Activated naive CD8-positive, alpha-beta T cell treated with anti-CD3 and anti-CD28 coated beads for 36 hours (primary cell): ENCODE results near the gene DNAH8. TPM values are rescaled to one million over a fixed set of nuclear protein-coding genes. Genes with fewer than 3 reads are reported as not detected.

ENCODE experiments used
- DNase-seq: peaks from one replicate; pipeline ENCODE4 v3.0.0; 2021
- H3K27ac Mint-ChIP-seq: one replicate; pipeline ENCODE4 v1.8.0; 2022; ENCODE audit warnings: mild to moderate bottlenecking, moderate library complexity, mixed read lengths
- H3K27me3 Mint-ChIP-seq: one replicate; pipeline ENCODE4 v1.8.0; 2022; ENCODE audit warnings: mild to moderate bottlenecking, mixed read lengths
- H3K36me3 Mint-ChIP-seq: one replicate; pipeline ENCODE4 v1.8.0; 2021; ENCODE audit warnings: mild to moderate bottlenecking, mixed read lengths
- H3K4me1 Mint-ChIP-seq: one replicate; pipeline ENCODE4 v1.8.0; 2021; ENCODE audit warnings: mixed read lengths
- H3K4me3 Mint-ChIP-seq: one replicate; pipeline ENCODE4 v1.8.0; 2022; ENCODE audit warnings: mild to moderate bottlenecking, moderate library complexity, mixed read lengths
- H3K9me3 Mint-ChIP-seq: one replicate; pipeline ENCODE4 v1.8.0; 2022; ENCODE audit warnings: mixed read lengths
- total RNA-seq, 2 experiments: library from RNA; stranded (reverse); gene quantifications; one replicate each; pipeline ENCODE4 v1.2.3, GENCODE V29; 2021

The DNAH8 gene
- total RNA-seq, 2 experiments from 2014 or later = 0.08 TPM; not detected in 1

DNA sequence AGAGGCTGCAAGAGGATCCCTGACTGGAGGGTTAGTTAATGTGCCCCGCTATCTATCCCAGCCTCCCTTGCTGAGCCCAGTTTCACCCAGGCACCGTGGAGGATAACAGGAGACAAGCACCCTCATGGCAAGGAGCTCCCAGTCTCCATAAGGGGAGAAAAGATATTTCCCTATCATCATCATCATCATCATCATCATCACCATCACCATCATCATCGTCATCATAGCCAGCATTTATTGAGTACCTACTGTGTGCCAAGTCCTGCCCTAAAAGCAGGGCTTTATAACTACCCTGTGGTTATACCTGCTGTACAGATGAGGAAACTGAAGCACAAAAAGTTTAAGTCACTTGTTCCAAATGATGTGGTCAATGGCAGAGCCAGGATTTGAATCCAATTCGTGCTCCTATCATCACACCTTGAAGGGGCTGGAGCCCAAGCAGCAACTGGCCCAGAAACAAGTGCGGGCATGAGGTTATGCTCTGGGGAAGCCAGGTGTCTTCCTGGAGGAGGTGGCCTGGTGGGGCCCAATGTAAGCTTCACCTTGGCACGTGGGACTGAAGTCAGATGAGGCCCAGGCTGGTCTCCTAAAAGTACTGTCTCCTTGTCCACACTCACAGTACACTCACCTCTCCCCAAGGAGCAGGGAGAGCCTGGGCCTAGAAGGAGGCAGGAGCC, 343.5 kb downstream of the DNAH8 start:
- Mint-ChIP-seq H3K9me3 (no peaks in the 10 kb centered on the region), H3K27me3 (peaks cover 11% of the 10 kb centered on the region), H3K4me1 (no peaks in the 10 kb centered on the region), H3K4me3 (no peak overlapping the region), H3K36me3 (no peaks in the 10 kb centered on the region), H3K27ac (no peak overlapping the region)
- DNase-seq = no peak

DNA sequence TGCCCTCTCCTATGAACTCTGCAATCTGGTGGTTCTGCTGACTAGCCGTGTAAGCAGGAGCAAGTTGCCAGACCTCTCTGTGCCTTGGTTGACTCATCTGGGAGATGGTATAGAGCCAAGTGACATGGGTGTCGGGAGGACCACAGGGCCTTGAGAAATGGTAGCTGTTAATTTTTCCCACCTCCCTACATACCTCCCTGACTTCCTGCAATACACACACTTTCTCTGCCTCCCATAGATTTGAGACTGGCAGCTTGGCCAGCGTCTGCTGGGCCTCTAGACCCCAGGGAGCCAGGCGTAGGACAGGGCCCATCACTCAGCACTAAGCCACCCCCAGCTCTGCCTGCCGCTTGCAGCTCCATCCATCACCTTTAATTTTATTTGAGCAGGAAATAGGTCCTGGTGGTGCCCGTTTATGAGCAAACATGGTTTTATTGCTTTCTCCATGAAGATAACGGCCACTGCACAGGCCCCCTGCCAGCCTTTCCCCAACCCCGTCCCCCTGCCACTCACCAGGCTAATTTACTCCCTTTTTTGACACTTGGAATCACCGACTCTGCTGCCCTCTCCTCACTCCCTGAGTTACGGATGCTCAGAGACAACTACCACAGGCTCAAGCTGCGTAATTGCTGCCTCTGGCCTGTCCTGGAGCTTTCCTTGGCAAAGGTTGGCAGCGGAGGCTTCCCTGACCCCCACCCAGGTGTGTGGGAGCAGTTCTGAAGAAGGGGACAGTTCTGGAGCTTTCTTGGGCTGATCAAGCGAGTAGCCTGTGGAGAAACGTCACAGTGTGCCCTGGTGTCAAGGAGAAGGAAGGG, 344.6 kb downstream of the DNAH8 start:
- no peaks in the 10 kb centered on the region for H3K9me3 Mint-ChIP-seq
- no peak overlapping the region for H3K27ac Mint-ChIP-seq
- DNase-seq = no peak
- no peak overlapping the region for H3K4me3 Mint-ChIP-seq
- H3K27me3 Mint-ChIP-seq = peaks cover 5% of the 10 kb centered on the region
- H3K36me3 Mint-ChIP-seq = no peaks in the 10 kb centered on the region
- H3K4me1 Mint-ChIP-seq = no peaks in the 10 kb centered on the region

DNA sequence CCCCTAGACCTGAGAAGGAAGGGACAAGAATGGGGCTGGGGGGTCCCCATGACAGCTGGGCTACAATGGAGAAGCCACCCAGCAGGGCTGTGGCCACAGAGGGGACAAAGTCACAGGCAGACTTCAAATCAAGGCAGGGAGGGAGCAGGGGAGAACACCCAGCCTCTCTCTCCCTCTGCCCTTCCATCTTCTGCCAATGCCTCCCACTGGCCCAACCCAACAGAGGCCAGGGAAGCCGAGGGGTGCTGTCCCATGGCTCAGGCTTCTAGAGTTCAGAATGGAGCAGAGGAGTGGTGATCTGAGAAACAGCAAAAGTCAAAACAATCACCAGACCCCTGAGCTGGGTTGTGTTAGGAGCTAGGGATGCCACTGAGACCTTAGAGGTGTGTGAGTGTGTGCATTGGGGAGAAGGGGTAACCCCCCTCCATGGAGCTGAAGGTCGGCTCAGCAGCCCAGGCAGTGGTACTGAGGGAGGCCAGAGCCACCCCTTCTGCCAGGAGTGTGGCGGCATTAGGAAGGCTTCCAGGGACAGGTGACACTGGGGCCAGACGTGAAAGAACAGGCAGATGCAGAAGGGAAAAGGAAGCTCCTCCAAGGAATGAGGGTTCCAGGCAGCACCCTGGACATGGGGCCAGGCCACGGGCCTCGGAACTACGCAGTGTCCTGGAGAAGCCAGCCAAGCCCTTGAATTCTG, 345.5 kb downstream of the DNAH8 start:
- DNase-seq = no peak
- H3K4me3 Mint-ChIP-seq = no peak overlapping the region
- no peaks in the 10 kb centered on the region for H3K4me1 Mint-ChIP-seq
- no peaks in the 10 kb centered on the region for H3K9me3 Mint-ChIP-seq
- H3K27me3 Mint-ChIP-seq = peaks cover 9% of the 10 kb centered on the region
- H3K36me3 Mint-ChIP-seq = no peaks in the 10 kb centered on the region
- no peak overlapping the region for H3K27ac Mint-ChIP-seq

DNA sequence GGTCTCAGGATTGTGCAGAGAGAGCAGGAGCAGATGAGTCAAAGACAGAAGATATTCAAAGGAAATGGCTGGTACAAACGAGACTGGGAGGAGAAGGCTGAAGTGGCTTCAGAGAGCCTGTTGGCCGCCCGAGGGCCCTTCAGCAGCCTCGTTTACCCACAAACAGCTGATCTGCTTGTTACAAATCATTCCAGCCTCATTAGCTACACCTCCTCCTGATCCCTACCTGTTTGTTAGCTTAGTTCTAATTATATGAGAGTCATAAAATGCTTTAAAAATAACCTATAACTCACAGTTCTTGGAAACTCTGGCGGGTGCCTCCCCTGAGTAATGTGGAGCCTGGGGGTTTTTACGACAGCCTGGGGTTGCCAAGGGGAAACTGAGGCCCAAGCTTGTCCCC, 346.1 kb downstream of the DNAH8 start:
- Mint-ChIP-seq H3K4me1 (no peaks in the 10 kb centered on the region), H3K27me3 (peaks cover 9% of the 10 kb centered on the region), H3K27ac (no peak overlapping the region), H3K9me3 (no peaks in the 10 kb centered on the region), H3K4me3 (no peak overlapping the region), H3K36me3 (no peaks in the 10 kb centered on the region)
- DNase-seq = no peak

DNA sequence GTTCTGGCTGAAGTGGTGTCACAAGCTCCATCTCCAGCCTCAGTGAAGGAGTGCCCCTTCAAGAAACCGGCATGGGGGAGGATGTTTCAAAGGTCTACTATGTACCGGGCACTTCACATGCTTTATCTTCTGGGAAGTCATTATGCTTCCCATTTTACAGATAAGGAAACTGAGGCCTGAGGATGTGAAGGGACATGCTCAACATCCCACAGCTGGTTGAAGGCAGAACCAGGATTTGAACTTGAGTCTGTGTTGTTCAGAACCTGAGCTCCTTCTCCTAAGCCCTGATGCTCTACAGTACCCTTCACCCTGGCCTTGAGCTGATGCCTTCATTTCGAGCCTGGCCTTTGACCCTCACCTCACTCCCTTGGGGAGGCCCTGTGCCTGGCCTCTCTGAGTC, 346.5 kb downstream of the DNAH8 start:
- Mint-ChIP-seq H3K27me3 (peaks cover 6% of the 10 kb centered on the region), H3K4me3 (no peak overlapping the region), H3K9me3 (no peaks in the 10 kb centered on the region), H3K27ac (no peak overlapping the region), H3K4me1 (no peaks in the 10 kb centered on the region), H3K36me3 (no peaks in the 10 kb centered on the region)
- DNase-seq = no peak

DNA sequence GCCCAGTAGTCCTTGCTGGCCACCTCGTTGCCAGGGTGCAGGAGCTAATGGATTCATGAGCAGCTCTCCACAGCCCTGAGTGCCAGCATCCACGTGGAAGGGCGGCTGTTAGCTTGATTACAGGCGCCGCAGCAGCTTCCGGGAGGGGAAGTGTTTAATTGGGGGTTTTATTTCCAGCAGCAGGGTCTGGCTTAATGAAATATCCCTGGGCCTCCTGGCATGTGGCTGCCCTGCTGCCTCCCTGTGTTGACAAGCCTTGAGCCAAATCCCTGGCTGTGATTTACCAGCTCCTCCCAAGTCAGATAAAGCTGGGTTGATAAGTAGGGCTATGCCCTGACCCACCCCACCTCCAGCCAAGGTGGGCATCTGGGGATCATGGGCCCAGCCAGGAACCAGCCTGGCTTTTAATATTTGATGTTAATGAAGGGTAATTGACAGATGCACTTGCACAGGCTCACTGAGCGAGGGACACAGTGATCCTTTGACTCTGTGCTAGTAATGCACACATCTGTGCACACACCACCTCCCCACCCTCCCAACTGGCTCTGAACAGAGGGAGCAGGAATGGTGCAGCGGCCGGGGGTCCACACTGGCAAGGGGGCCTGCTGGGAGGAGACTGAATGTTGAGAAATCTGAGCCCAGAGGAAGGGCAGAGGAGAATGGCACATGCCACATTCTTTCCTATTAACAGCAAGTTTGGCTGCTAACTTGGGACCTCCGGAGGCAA, 347.1 kb downstream of the DNAH8 start:
- H3K27me3 Mint-ChIP-seq = peaks cover 4% of the 10 kb centered on the region
- no peaks in the 10 kb centered on the region for H3K4me1 Mint-ChIP-seq
- no peaks in the 10 kb centered on the region for H3K36me3 Mint-ChIP-seq
- no peak overlapping the region for H3K4me3 Mint-ChIP-seq
- no peaks in the 10 kb centered on the region for H3K9me3 Mint-ChIP-seq
- DNase-seq = no peak
- H3K27ac Mint-ChIP-seq = no peak overlapping the region

DNA sequence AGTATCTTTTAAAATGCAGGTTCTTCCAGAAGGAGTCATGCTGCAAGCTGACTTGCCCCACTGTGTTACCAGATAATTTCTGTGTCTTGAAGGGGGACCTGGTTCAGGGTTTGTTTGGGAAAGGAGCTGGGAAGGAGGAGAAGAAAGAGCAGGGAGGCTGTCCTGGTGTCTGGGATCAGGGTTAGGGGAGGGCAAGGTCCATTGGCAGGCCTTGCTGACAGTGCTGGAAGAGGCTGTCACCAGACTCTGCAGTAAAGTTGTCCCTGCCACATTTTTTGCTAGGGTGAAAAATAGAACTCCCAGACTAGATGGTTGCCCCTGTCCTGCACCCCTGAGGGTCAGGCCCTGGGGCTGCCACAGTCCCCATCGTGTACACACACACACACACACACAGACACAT, 348.4 kb downstream of the DNAH8 start:
- Mint-ChIP-seq H3K36me3 (no peaks in the 10 kb centered on the region), H3K27ac (no peak overlapping the region), H3K9me3 (no peaks in the 10 kb centered on the region), H3K4me1 (no peaks in the 10 kb centered on the region), H3K27me3 (peaks cover 4% of the 10 kb centered on the region), H3K4me3 (no peak overlapping the region)
- no peak for DNase-seq

DNA sequence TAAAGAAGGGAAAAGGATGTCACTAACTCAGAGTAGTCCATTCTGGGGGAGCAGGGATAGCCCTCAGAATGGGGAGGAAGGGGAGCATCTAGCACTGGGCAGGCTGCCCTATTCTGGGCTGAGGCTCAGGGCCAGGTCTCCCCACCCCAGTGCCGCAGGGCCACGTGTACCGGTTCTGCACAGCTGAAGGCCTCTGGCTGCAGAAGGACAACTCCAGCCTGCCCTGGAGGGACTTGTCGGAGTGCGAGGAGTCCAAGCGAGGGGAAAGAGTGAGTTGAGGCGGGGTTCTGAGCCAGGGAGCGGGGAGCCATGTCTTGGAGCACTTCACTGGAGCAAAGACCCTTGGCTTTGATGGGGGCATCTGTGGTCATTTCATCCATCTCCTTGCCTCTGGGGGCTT, 350.4 kb downstream of the DNAH8 start:
- Mint-ChIP-seq H3K4me1 (no peaks in the 10 kb centered on the region), H3K27me3 (peaks cover 4% of the 10 kb centered on the region), H3K27ac (no peak overlapping the region), H3K36me3 (no peaks in the 10 kb centered on the region), H3K4me3 (no peak overlapping the region), H3K9me3 (peaks cover 1% of the 10 kb centered on the region)
- DNase-seq = no peak

DNA sequence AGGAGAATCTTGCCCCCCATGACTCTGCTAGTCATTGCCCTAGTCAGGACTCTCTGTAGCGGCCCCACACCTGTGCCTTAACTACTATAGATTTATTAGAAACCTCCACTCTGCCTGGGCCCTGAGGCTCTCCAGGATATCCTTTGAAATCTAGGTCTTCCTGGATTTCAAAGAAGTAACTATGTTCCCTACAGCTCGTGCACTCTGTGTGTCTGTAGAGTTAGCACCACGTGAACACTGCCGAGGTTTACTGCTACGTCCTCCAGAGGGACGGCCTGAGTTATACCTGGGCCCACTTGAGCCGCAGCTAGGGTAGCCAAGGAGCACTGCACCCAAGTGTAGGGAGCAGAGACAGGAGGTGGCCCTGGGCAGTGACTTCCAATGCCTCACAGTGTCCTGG, 353.3 kb downstream of the DNAH8 start:
- Mint-ChIP-seq H3K9me3 (peaks cover 1% of the 10 kb centered on the region), H3K27ac (no peak overlapping the region)
- no peak for DNase-seq

DNA sequence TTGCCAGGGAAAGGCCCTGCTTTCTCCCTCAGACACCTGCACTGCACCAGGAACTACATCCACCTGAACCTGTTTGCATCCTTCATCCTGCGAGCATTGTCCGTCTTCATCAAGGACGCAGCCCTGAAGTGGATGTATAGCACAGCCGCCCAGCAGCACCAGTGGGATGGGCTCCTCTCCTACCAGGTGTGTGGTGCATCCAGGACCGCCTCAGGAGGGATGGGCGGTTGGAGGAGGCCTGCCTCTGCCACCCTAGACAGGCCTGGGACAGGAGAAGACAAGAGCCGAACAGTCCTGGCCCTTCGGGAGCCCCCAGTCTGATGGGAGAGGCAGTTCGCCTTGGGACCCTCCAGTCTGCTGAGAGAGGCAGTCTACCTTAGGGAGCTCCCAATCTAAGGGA, 357.7 kb downstream of the DNAH8 start:
- H3K36me3 Mint-ChIP-seq = no peaks in the 10 kb centered on the region
- H3K4me1 Mint-ChIP-seq = peaks cover 6% of the 10 kb centered on the region
- no peak overlapping the region for H3K27ac Mint-ChIP-seq
- no peak overlapping the region for H3K4me3 Mint-ChIP-seq
- peaks cover 1% of the 10 kb centered on the region for H3K9me3 Mint-ChIP-seq
- no peak for DNase-seq
- no peaks in the 10 kb centered on the region for H3K27me3 Mint-ChIP-seq

More for the DNA sequence above, 353.3 kb downstream of the DNAH8 start:
- Mint-ChIP-seq H3K27me3 (peaks cover 4% of the 10 kb centered on the region), H3K36me3 (no peaks in the 10 kb centered on the region), H3K4me3 (no peak overlapping the region), H3K4me1 (no peaks in the 10 kb centered on the region)

DNA sequence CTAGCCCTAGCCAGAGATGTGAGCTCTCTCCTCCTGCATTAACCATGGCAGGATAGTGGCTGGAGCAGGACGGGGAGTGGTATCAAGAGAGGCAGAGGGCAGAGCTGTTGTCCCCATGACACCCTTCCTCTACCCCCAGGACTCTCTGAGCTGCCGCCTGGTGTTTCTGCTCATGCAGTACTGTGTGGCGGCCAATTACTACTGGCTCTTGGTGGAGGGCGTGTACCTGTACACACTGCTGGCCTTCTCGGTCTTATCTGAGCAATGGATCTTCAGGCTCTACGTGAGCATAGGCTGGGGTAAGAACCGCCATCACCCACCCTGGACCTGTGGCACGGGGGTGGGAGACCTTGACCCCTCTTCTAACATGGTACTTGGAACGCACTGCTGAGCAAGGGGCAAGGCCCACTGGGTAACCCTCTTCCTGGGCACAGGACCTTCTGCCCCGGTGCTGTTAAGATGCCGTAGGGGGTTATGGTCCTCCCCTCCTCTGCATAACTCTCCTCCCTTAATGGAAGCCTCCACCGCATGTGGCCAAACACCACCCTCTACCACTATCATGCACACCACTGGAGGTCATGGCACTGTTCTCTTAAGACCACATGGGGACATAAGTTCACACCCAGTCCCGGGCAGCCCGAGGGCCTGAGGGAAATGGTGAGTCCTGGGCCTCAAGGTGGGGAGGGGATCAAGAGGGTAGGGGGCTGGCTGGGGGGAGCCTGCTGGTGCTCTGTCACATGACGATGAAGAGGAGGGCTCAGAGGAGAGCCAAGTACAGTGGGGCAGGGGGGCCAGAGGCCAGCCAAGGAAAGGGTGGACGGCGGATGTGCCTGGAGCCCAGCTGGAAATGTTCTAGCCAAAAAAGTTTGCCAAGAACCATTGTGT, 358.6 kb downstream of the DNAH8 start:
- peaks cover 1% of the 10 kb centered on the region for H3K9me3 Mint-ChIP-seq

DNA sequence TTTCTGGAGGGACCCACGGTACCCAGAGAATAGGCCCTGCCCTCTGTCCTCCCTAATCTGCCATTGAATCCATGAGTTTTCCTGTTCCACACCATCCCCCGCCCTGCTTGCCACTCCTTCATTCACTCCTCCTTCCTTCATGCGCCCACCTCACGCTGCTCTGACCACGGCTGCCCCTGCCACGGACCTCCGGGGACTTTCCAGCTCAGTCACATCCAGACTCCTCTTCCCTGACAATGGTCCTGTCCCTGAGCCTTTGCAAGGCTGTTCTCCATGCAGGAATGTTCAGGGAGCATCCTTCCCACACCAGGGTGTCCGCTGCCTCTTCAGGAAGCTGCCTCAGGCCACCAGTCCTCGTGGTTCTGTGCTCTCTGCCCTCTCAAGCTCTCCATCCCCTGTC, 359.4 kb downstream of the DNAH8 start:
- Mint-ChIP-seq H3K4me3 (no peak overlapping the region), H3K27me3 (no peaks in the 10 kb centered on the region), H3K9me3 (peaks cover 1% of the 10 kb centered on the region), H3K4me1 (peaks cover 6% of the 10 kb centered on the region), H3K36me3 (no peaks in the 10 kb centered on the region), H3K27ac (no peak overlapping the region)
- DNase-seq = no peak

More for the DNA sequence above, 358.6 kb downstream of the DNAH8 start:
- no peak for DNase-seq
- Mint-ChIP-seq H3K27ac (no peak overlapping the region), H3K27me3 (no peaks in the 10 kb centered on the region), H3K4me1 (peaks cover 6% of the 10 kb centered on the region), H3K4me3 (no peak overlapping the region), H3K36me3 (no peaks in the 10 kb centered on the region)

DNA sequence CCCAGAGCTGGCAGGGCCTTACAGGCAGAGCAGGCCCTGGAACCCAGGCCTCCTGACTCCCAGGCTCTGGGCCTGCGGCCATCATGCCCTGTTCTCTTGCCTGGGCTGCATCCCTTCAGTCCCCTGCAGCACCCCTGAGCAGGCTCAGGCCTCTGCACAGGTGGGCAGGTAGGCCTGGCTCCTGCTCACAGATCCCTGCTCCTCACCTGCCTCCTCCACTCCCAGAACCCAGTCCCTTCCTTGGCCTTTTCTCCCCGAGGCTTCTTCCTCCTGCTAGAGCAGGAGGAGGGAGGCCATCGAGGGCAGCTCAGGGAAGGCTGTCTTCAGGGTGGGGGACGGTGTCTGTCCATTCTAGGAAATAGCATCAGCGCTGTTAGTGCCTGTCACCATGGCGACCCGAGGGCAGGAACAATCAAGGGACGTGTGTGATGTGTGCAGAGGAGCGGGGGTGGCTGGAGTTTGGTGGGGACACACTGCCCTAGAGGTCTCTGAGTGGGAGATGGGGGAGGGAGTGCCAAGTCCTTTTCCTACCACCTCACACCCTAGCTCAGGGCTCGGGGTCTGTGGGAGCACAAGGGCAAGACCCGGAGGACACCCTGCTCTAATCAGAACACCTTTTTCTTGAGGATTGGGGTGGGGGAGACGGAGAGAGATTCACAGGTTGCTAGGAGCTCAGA, 360.0 kb downstream of the DNAH8 start:
- Mint-ChIP-seq H3K27me3 (no peaks in the 10 kb centered on the region), H3K9me3 (no peaks in the 10 kb centered on the region), H3K36me3 (no peaks in the 10 kb centered on the region), H3K4me1 (peaks cover 6% of the 10 kb centered on the region), H3K4me3 (no peak overlapping the region), H3K27ac (no peak overlapping the region)
- no peak for DNase-seq
